ENCODE data around the gene TRIM47.
A peak's percentile ranks its signal among the peaks of the same experiment; 100 is the strongest.

TRIM47 gene, protein sequence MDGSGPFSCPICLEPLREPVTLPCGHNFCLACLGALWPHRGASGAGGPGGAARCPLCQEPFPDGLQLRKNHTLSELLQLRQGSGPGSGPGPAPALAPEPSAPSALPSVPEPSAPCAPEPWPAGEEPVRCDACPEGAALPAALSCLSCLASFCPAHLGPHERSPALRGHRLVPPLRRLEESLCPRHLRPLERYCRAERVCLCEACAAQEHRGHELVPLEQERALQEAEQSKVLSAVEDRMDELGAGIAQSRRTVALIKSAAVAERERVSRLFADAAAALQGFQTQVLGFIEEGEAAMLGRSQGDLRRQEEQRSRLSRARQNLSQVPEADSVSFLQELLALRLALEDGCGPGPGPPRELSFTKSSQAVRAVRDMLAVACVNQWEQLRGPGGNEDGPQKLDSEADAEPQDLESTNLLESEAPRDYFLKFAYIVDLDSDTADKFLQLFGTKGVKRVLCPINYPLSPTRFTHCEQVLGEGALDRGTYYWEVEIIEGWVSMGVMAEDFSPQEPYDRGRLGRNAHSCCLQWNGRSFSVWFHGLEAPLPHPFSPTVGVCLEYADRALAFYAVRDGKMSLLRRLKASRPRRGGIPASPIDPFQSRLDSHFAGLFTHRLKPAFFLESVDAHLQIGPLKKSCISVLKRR

DNA sequence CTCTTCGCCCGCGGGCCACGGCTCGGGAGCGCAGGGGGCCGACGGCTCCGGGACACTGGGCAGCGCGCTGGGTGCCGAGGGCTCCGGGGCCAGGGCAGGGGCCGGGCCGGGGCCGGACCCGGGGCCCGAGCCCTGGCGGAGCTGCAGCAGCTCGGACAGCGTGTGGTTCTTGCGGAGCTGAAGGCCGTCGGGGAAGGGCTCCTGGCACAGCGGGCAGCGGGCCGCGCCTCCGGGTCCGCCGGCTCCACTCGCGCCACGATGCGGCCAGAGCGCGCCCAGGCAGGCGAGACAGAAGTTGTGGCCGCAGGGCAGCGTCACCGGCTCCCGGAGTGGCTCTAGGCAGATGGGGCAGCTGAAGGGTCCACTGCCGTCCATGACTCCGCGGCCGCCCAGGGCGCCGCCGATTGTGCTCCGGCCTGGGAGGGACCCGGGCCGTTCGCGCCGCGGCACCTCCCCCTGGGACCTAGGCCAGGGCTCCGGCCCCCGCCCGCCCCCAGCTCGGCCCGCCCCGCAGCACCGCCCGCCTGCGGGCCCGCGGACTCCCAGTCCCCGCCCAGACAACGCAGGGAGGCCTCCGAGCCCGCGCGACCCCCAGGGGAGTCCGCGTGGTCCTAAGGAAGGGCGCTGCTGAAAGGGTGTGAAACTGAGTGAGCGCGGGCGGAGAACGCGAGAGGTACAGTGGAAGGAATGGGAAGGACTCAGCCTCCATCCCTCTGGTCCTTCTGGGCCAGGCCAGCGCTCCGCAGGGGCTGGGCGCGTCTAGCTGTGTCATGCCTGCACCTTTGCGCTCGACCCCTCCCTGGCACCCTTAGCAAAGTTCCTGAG lies at the start of gene TRIM47:
Gene TRIM47, minus strand, starts transcription at position 408 of the 825 bp plus-strand sequence. Its CDS starts 33 bp downstream, at position 375.
- no peaks in the 10 kb centered on the region for H3K9me3 ChIP-seq (ENCODE audit: control insufficient read depth in 1 of 2, low read length in 2 of 2)
- H3K27me3 ChIP-seq (ENCODE audit: low read depth, low read length): no peaks in the 10 kb centered on the region
- peaks cover 14 to 26% of the 10 kb centered on the region in 2 donors for H3K36me3 ChIP-seq (ENCODE audit: control insufficient read depth in 1 of 2, insufficient read depth in 2 of 2, low read length in 2 of 2)
- H3K4me3 ChIP-seq (ENCODE audit: low read depth in 1 of 2, low read length in 2 of 2): peak within 1 kb of the TSS; percentile 77 to 90
- H3K27ac ChIP-seq (ENCODE audit: low read length): peak within 1 kb of the TSS; percentile 96
- H3K4me1 ChIP-seq (ENCODE audit: control insufficient read depth in 1 of 2, insufficient read depth in 2 of 2, low read length in 2 of 2): peaks cover 15 to 42% of the 10 kb centered on the region in 2 donors

DNA sequence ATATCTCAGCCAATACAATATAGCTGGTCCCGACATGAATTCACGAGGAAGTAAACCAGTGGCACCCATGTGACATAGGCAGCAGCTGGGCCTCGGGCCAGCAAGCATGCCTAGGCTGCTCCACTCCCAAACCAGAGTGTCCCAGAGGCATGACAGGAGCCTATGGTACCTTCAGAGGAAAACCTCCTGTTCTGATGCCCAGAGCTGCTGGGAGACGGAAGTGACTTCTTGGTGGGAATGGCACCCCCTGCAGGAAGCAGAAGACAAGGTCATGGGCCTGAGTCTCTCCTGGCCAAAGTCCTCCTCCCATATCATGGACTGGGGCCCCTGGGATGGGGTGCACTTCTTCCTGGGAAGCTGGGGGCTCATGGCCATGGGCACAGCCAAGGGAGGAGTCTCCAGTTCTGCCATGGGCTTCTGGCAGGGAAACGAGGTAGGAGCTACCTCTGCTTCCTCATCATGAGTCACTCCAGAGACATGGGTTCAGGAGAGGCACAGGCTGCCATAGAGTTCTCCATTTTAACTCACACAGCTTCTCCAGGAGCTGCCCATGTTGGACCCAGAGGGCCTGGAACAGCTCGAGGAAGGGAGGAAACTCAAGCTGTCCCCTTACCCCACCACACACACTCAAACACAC lies 49.0 kb upstream of the TRIM47 start:
- no peak overlapping the region for H3K27ac ChIP-seq (ENCODE audit: low read length)
- H3K27me3 ChIP-seq (ENCODE audit: low read depth, low read length): no peaks in the 10 kb centered on the region
- peaks cover 0 to 29% of the 10 kb centered on the region in 2 donors for H3K36me3 ChIP-seq (ENCODE audit: control insufficient read depth in 1 of 2, insufficient read depth in 2 of 2, low read length in 2 of 2)
- no peaks in the 10 kb centered on the region for H3K4me1 ChIP-seq (ENCODE audit: control insufficient read depth in 1 of 2, insufficient read depth in 2 of 2, low read length in 2 of 2)
- H3K9me3 ChIP-seq (ENCODE audit: control insufficient read depth in 1 of 2, low read length in 2 of 2): no peaks in the 10 kb centered on the region
- H3K4me3 ChIP-seq (ENCODE audit: low read depth in 1 of 2, low read length in 2 of 2): no peak overlapping the region

DNA sequence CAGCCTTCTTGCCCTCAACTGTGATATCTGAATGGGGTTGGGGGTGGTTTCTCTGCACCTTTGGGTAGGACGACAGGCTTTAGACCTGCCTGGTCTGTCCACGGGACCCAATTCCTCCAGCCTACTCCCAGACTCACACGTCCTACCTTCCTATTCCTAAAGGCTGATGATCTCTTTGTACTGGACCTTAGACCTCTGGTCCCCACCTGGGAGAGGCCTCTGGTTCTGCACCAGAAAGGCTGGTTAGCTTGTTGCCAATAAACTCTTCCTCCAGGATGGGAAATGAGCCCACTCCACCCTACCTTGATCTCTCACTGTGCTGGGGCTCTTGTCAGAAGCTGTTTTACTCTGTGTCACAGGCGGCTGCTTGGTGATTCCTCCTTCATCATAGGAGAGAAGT lies 48.1 kb upstream of the TRIM47 start:
- H3K4me1 ChIP-seq (ENCODE audit: control insufficient read depth in 1 of 2, insufficient read depth in 2 of 2, low read length in 2 of 2): no peaks in the 10 kb centered on the region
- H3K9me3 ChIP-seq (ENCODE audit: control insufficient read depth in 1 of 2, low read length in 2 of 2): no peaks in the 10 kb centered on the region
- no peak overlapping the region for H3K27ac ChIP-seq (ENCODE audit: low read length)
- H3K27me3 ChIP-seq (ENCODE audit: low read depth, low read length): no peaks in the 10 kb centered on the region
- H3K4me3 ChIP-seq (ENCODE audit: low read depth in 1 of 2, low read length in 2 of 2): no peak overlapping the region
- H3K36me3 ChIP-seq (ENCODE audit: control insufficient read depth in 1 of 2, insufficient read depth in 2 of 2, low read length in 2 of 2): peaks cover 0 to 29% of the 10 kb centered on the region in 2 donors

DNA sequence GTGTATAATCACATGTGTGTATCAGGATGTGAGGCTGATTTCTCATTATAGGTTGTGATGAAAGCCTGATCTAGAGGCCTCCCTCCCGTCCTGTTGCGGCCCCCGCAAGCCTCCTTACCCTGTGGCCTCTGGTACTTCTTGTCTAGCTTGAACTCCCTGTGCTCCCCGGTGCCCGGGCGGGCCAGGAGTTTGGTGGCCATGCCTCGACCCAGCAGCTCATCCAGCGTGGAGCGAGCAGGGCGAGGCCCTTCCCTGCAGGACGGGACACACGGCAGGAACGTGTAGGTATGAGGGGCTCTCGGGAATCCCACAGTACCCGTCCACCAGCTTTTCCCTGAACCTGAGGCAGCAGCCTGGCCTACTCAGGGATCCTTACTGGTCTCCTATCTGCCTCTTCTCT lies 47.5 kb upstream of the TRIM47 start:
- H3K27me3 ChIP-seq (ENCODE audit: low read depth, low read length): no peaks in the 10 kb centered on the region
- no peak overlapping the region for H3K27ac ChIP-seq (ENCODE audit: low read length)
- H3K4me1 ChIP-seq (ENCODE audit: control insufficient read depth in 1 of 2, insufficient read depth in 2 of 2, low read length in 2 of 2): no peaks in the 10 kb centered on the region
- H3K4me3 ChIP-seq (ENCODE audit: low read depth in 1 of 2, low read length in 2 of 2): no peak overlapping the region
- peaks cover 0 to 29% of the 10 kb centered on the region in 2 donors for H3K36me3 ChIP-seq (ENCODE audit: control insufficient read depth in 1 of 2, insufficient read depth in 2 of 2, low read length in 2 of 2)
- no peaks in the 10 kb centered on the region for H3K9me3 ChIP-seq (ENCODE audit: control insufficient read depth in 1 of 2, low read length in 2 of 2)

DNA sequence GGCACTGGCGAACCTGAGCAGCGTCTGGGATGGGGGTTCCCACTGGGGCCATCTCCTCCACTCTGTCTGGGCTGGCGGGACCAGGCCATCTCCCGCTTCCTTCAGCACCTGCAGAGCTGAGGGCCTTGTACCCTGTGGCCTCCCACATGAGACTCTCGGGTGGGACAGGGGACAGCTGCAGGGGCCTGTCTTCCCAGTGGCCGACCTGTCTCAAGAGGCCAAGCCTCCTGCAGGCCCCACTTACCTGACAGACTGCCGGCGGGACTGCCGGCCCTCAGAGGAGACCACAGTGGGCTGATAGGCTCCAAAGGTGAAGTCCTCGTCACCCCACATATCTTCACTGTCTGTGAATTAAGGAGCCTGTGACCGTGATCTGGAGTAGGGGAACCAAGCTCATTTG lies 46.7 kb upstream of the TRIM47 start:
- Histone ChIP-seq H3K9me3 (ENCODE audit: control insufficient read depth in 1 of 2, low read length in 2 of 2) (no peaks in the 10 kb centered on the region), H3K4me1 (ENCODE audit: control insufficient read depth in 1 of 2, insufficient read depth in 2 of 2, low read length in 2 of 2) (no peaks in the 10 kb centered on the region), H3K4me3 (ENCODE audit: low read depth in 1 of 2, low read length in 2 of 2) (no peak overlapping the region), H3K27ac (ENCODE audit: low read length) (no peak overlapping the region), H3K27me3 (ENCODE audit: low read depth, low read length) (no peaks in the 10 kb centered on the region), H3K36me3 (ENCODE audit: control insufficient read depth in 1 of 2, insufficient read depth in 2 of 2, low read length in 2 of 2) (peaks cover 0 to 32% of the 10 kb centered on the region in 2 donors)

DNA sequence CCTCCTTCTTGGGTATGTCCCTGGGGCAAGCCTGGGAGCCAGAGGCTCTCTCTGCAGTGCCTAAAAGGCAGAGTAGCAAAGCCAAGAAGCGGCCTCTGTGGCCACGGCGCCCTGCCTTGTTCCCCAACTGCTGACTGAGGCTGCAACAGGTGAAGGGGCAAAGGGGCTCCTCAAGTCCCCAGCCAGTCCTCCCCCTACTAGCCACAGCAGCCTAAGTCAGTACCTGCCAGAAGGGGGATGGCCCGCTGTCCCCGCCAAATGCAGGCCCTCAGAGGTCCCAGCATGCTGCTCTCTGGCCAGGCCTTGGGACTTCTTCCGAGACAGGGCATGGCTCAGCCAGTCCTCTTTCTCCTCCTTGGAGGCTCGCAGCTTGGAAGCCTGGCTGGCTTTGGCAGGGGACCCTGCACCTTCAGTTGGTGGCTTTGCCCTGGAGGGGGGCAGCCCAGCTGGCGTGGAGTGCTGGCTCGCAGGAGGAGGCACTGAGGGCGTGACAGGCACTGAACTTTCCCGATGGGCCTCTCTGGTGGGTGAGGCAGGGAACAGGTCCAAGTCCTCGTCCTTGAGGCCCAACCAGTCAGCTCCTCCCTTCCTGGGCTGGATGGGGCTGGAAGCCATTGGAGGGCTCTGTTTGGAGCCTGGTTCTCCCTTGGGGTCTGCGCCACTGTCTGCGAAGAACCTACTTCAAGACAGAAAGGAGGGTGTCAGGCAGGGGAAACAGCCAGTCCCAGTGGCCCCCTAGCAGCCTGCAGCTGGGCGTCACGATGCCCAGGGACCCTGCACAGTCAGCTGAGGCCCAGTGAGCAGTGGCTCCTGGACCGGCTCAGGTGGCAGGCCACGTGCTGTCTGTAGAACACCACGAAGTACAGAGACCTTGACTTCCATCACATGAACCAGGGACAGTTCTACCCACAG lies 44.8 kb upstream of the TRIM47 start:
- Histone ChIP-seq H3K9me3 (ENCODE audit: control insufficient read depth in 1 of 2, low read length in 2 of 2) (no peaks in the 10 kb centered on the region), H3K27me3 (ENCODE audit: low read depth, low read length) (no peaks in the 10 kb centered on the region), H3K4me1 (ENCODE audit: control insufficient read depth in 1 of 2, insufficient read depth in 2 of 2, low read length in 2 of 2) (no peaks in the 10 kb centered on the region), H3K27ac (ENCODE audit: low read length) (no peak overlapping the region), H3K36me3 (ENCODE audit: control insufficient read depth in 1 of 2, insufficient read depth in 2 of 2, low read length in 2 of 2) (peaks cover 0 to 36% of the 10 kb centered on the region in 2 donors), H3K4me3 (ENCODE audit: low read depth in 1 of 2, low read length in 2 of 2) (no peak overlapping the region)

DNA sequence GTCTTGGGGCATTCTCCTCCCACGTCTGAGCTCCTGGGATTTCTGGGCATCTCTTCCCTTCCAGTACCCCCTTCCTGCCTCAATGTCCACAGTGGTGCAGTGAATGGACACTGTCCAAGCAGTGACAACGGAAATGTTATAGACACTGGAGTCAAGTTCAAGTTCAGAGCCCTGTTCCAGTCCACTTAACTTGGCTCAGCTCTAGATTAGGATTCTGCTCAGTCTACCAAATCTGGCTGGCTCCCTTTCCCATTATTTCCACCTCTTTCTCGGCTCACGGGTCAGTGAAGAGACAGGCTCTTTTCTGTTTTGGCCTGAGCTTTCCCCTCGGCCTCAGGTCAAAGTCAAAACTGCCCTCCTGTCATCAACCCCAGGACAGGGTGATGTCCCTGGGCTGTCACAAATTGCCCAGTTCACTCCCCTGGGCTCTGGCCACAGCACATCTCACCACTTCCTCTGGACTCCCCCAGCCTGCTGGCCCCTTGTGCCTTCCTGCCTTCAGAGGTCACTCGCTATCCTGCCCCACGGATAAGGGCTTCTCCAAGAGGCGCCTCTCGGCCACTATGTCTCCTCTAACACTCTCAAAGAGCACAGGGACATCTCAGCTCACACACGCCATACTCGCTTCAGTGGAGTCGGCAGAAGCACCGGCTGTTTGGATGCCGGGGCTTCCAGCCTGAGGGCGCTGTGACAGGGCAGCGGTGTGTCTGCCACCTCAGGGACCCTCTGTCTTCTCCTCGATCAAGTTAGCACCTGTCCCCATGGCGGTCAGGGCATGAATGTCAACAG lies 44.0 kb upstream of the TRIM47 start:
- Histone ChIP-seq H3K36me3 (ENCODE audit: control insufficient read depth in 1 of 2, insufficient read depth in 2 of 2, low read length in 2 of 2) (peaks cover 0 to 36% of the 10 kb centered on the region in 2 donors), H3K27me3 (ENCODE audit: low read depth, low read length) (no peaks in the 10 kb centered on the region), H3K4me1 (ENCODE audit: control insufficient read depth in 1 of 2, insufficient read depth in 2 of 2, low read length in 2 of 2) (no peaks in the 10 kb centered on the region), H3K4me3 (ENCODE audit: low read depth in 1 of 2, low read length in 2 of 2) (no peak overlapping the region), H3K27ac (ENCODE audit: low read length) (no peak overlapping the region), H3K9me3 (ENCODE audit: control insufficient read depth in 1 of 2, low read length in 2 of 2) (no peaks in the 10 kb centered on the region)

DNA sequence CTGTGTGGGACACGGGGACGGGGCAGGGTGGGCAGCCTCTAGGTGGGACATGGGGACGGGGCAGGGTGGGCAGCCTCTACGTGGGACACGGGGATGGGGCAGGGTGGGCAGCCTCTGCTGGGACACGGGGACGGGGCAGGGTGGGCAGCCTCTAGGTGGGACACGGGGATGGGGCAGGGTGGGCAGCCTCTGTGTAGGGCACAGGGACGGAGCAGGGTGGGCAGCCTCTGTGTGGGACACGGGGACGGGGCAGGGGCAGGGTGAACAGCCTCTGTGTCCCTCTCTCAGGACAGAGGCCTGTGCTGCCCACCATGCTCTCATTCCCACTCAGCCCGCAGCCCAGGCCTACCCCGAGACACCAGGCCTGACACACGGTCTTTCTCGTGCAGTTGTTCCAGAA lies 43.2 kb upstream of the TRIM47 start:
- peaks cover 0 to 36% of the 10 kb centered on the region in 2 donors for H3K36me3 ChIP-seq (ENCODE audit: control insufficient read depth in 1 of 2, insufficient read depth in 2 of 2, low read length in 2 of 2)
- no peaks in the 10 kb centered on the region for H3K27me3 ChIP-seq (ENCODE audit: low read depth, low read length)
- H3K4me1 ChIP-seq (ENCODE audit: control insufficient read depth in 1 of 2, insufficient read depth in 2 of 2, low read length in 2 of 2): no peaks in the 10 kb centered on the region
- H3K9me3 ChIP-seq (ENCODE audit: control insufficient read depth in 1 of 2, low read length in 2 of 2): no peaks in the 10 kb centered on the region
- H3K4me3 ChIP-seq (ENCODE audit: low read depth in 1 of 2, low read length in 2 of 2): no peak overlapping the region
- H3K27ac ChIP-seq (ENCODE audit: low read length): no peak overlapping the region

DNA sequence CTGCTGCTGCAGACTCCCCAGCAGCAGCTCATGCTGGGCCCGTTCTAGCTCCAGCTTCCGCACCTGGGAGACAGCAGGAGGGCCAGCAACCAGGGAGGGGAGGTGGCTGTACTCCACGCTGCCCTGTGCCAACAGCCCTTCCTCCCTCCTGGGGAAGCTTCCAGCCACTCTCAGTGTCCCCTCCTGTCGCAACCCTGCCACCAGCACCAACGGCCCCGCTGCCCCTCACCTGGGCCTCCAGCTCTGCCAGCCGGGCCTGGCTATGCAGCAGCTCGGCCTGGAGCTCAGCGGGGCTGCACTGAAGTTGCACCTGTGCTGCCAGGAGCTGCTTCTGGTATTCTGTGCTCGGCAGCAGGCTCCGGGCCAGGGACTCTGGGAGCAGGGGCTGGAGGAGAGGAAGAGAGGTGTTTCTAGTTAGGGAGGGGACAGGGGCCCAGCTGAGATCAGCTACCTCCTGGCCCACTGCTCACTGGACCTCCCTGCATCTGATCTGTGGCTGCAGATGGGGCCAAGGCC lies 41.7 kb upstream of the TRIM47 start:
- peaks cover 0 to 27% of the 10 kb centered on the region in 2 donors for H3K36me3 ChIP-seq (ENCODE audit: control insufficient read depth in 1 of 2, insufficient read depth in 2 of 2, low read length in 2 of 2)

More for the DNA sequence above, 41.7 kb upstream of the TRIM47 start:
- H3K27ac ChIP-seq (ENCODE audit: low read length): no peak overlapping the region
- no peaks in the 10 kb centered on the region for H3K9me3 ChIP-seq (ENCODE audit: control insufficient read depth in 1 of 2, low read length in 2 of 2)
- no peaks in the 10 kb centered on the region for H3K27me3 ChIP-seq (ENCODE audit: low read depth, low read length)
- no peaks in the 10 kb centered on the region for H3K4me1 ChIP-seq (ENCODE audit: control insufficient read depth in 1 of 2, insufficient read depth in 2 of 2, low read length in 2 of 2)
- H3K4me3 ChIP-seq (ENCODE audit: low read depth in 1 of 2, low read length in 2 of 2): no peak overlapping the region
